HG03565 (cell line): ENCODE results near the gene XXYLT1.
A peak's percentile ranks its signal among the peaks of the same experiment; 100 is the strongest.
"Not testable (repeated sequence)": the region's sequence is repeated elsewhere in the genome, so short reads cannot be mapped to it uniquely, and the experiment has no call there.

Experiments used
- ATAC-seq: cut with Tn5 transposase; IDR thresholded peaks from one replicate; pipeline ENCODE4 v1.9.1; 2021; ENCODE audit warnings: mild to moderate bottlenecking, moderate library complexity; ENCODE audit not compliant: unreplicated experiment

XXYLT1 gene, protein sequence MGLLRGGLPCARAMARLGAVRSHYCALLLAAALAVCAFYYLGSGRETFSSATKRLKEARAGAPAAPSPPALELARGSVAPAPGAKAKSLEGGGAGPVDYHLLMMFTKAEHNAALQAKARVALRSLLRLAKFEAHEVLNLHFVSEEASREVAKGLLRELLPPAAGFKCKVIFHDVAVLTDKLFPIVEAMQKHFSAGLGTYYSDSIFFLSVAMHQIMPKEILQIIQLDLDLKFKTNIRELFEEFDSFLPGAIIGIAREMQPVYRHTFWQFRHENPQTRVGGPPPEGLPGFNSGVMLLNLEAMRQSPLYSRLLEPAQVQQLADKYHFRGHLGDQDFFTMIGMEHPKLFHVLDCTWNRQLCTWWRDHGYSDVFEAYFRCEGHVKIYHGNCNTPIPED

DNA sequence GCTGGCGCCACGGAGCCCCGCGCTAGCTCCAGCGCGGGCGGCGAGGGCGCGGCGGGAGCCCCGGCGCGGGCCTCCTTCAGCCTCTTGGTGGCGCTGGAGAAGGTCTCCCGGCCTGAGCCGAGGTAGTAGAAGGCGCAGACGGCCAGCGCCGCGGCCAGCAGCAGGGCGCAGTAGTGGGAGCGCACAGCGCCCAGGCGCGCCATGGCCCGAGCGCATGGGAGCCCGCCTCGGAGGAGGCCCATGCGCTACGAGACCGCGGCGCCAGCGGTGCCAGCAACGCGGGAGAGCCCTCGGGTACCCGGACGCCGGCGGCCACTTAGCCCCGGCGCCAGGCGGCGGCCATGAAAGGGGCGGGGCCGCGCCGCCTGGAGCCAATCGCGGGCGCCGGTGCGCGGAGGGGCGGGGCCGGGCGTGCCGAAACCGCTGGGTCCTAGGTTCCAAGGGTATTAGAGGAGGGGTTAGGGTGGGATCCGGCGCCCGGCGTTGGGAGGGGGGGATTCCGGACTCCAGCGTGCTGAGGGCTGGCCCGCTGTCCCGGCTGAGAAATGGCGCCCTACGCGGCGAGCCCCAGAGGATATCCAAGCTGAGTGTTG, at the start of gene XXYLT1:
Gene XXYLT1 (minus strand): TSS at position 343 of the 593 bp plus-strand sequence. CDS start 101 bp downstream, at position 242.
- peak; percentile 64 for ATAC-seq

DNA sequence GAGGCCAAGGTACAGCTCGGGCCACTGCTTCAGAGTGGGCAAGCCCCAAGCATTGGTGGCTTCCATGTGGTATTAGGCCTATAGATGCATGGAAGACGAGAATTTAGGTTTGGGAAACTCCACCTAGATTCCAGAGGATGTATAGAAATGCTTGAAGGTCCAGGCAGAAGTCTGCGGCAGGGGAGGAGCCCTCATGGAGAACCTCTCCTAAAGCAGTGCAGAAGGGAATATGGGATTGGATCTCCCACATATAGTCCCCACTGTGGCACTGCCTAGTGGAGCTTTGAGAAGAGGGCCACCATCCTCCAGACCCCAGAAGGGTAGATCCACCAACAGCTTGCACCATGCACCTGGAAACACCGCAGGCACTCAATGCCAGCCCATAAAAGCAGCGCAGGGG, 48.1 kb upstream of the XXYLT1 start:
- ATAC-seq, result no peak

DNA sequence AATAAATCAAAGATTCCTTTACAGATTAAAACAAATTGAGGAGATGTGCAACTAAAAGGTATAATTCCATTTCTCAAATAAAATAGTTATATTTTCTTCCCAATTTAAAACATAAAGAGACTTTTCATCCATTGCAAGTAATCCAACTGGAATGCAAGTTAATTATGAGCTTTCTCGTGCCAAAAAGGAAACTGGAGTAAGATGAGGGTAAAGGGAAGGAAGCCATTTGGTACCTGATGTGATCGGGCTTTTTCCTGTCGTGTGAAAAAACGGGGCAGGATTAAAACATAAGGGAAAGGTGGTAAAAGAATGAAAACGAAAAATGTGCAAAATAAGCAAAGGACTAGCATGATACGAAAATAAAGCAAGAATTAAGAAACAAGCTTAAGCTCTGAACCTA, 41.8 kb upstream of the XXYLT1 start:
- no peak for ATAC-seq

DNA sequence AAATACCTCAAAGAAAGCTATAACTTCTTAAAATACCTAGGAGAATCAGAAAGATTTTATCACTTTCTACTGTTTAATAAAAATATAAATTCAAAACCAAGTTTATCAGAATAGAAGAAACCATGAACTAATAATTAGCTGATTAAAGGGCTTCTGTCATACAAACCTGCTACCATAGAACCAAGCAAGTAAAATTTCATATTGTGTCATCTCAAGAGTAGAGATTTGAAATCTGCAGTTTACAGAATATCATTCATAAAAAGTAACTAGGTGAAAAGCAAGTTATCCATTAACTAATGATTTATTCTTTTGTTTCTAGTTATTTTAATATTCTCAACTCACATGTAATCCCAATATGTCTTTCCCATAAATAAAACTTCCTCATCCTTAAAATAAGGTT, 36.8 kb upstream of the XXYLT1 start:
- ATAC-seq, result no peak

DNA sequence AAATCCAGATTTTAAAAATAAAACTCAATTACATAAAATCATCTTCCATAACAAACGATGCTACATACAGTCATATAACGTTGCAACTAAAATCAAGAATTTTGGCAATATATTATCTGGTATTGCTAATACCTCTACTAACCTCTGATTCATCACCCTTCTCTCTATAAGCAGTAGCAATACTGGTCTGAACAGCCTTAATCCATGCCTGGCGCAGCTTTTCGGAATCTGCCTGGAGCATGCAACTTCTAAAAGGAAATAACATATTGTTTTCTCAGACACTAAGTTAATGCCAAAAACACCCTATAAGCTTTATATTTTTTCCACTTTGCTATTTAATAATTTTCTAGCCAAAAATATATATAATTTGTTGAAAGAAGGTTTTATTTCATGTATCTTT, 35.4 kb upstream of the XXYLT1 start:
- ATAC-seq, result no peak

DNA sequence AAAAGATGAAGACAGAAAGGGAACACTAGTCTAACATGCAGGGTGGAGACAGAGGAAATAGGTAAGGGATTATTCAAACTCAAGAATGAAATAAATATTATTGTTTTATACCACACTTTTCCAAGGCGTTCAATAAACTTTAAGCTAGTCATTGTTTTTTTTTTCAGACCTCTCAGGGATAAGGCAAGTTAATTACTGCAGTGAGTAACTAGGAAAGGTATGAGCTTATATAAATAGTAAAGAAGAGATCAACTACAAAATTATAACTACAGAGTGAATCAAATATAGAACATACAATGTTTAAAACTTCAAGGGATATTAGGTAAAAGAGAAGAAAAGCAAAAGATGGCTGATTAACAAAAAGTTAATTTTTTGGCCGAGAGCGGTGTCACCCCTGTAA, 31.5 kb upstream of the XXYLT1 start:
- no peak for ATAC-seq

DNA sequence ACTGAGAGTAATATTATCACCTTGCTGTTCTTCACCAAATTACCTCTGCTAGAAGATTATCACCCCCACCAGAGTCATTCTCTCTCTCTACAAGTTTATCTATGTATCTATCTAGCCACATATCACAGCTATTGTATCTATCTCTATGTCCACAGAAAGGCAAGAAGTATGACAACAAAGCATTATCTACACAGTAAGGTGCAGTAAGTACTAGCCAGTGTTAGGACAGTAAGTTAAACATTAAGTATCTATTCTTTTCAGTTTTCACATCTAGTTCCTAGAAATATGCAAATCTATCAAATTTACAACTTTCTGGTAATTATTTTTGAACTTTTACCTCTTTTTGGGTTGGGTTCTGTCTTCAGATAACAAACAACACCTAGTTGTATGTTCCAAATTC, 26.5 kb upstream of the XXYLT1 start:
- no peak for ATAC-seq

DNA sequence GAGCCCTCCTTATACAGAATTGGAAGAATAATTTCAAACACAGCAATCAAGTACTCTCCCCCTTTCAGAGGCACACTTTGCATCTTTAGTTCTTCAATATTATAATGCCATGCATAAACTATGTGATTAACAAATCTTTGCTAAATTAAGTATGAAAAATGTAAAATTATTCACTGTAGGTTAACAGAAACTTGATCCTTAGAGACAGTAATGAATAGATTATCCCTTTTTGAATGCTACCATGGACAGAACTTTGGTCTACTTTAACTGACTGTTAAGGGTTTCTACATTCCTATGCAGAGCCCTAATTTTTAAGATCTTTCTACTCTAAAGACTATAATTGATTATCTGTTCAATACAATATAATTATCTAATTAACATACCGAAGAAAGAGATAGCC, 25.7 kb upstream of the XXYLT1 start:
- no peak for ATAC-seq

DNA sequence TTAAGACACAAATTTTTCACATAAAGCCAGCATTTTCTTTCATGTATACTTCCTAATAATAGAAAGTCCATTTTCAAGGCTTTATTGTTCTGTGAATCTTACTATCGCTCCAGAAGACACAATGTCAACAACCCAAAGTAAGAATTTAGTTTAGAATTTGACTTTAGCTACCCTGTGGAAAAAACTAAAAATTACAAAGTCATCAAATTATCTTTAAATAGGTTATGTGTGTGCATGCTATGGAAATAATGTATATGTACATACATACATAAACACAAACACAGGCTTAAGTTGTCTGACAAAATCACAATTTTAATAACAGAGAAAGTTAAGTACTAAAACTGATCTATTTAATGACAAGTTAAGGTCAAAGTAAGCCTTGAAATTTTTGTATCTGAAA, 20.2 kb upstream of the XXYLT1 start:
- no peak for ATAC-seq

DNA sequence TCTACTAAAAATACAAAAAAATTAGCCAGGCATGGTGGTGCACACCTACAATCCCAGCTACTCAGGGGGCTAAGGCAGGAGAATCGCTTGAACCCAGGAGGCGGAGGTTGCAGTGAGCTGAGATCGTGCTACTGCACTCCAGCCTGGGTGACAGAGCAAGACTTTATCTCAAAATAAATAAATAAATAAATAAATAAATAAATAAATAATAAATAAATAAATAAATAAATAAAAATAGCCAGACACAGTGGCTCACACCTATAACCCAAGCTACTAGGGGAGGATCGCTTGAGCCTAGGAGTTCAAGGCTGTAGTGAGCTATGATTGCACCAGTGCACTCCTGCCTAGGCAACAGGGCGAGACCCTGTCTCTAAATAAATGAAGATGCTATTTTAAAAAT, 19.7 kb upstream of the XXYLT1 start:
- ATAC-seq, result not testable (repeated sequence)

DNA sequence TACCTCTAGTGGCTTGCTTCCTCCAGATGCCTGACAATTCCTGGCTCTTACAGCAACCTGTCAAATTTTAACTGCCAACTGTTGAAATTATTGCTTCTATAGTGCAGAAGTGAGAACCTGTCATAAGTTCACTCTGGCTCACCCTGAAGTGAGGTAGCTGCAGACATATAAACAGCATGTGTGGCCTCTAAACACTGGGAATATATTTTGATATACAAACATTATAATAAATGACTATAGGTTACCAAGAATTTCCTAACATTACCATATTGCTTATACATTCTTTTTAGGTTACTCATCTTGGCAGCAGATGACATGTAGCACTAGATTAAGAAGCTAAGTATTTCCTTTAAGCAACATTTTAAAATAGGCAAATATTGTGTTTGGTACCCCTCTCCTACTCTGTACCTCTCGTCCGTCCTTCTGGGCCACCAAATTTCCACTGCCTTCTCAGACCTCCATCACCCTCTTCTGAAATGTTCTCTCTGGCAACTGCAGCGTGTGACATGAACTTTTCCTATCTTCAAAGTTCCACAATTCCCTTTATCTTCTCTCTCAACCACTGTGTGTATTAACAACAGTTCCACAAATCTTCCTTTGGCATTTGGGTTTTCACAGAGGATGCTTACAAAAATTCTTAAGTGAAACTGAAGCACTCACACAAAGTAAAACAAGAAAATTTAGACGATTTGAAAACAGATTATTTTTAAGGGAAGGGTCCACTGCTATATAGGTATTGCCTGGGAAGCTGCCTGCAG, 15.3 kb upstream of the XXYLT1 start:
- no peak for ATAC-seq

DNA sequence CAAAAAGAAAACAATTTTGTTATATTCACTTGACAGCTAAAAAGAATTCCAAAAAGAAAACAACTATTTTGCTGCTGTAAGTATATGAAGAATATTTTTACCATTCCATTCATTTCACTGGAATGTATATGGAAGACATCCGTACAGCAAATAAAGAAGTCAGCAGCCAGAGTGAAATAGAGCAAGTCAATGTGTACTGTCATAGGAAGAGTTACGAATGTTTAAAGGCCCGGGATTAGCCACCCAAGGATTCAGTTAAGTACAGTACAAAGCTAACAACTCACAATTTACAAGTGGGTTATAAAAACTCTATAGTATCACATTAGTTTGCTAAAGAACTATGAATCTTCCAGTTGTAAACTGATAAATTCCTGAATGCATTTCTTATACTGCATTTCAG, 14.4 kb upstream of the XXYLT1 start:
- ATAC-seq, result no peak

DNA sequence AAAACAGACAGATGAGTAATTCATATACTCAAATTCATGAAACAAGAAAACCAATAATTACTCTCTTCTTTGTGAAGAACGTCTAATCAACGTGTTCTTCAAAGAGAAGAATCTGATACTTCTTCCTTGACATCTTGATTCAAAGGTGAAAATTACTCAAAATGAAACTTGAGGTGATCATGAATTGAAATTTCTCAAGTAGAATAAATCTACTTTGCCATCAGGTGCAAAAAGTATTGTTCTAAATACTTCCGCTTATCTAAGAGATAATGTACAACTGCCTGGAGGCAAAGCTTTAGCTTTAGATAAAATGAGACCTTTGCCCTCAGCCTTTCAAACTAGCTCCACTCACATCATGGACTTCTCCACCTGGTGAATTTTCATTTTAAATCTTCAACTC, 13.9 kb upstream of the XXYLT1 start:
- ATAC-seq, result no peak

DNA sequence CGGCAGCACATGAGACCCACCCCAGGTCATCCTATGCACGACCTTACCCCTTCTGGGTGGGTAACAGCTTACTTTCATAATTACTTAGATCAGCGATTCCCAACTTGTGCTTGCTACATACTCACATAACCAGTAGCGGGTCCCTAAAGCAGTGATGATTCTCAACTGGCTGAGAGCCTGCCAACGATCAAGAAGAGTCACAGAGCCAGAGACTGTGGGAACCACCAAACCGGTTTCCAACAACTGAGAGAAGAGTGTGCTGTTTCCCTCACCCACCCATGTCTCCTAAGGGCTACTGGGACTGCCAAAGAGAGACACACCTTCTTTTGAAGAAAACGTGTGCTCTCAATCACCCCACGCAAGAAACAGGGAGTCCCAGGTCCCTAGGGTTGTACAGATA, 12.0 kb upstream of the XXYLT1 start:
- no peak for ATAC-seq

DNA sequence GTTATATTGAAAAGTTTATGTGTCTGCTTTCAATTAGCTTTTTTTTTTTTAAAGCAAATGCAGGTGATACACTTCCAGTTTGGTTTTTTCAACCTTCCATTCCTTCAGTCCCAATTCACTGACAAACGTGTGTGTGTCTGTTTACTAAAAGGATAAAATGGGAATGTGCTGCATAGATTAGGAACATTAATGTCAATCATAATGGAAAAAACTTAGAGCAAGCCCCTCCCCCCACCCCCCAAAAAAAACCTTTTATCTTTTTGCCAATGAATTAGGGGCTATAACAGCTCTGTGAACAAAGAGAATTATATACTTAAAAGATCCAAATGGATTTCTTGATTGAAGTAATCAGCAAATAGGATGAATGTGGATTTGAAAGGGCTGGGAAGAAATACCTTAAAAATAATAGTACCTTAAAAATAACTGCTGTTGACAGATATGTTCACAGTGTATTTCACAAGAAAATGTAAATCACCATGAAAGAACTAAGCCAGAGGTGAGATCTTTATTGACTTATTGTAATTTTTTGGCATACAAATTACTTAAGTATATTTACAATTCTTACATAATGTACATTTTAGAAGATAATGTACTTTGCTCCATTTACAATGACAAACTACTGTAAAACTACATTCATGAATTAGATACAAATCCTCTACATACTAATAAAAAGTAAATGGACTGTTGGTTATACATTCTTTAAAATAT, 3.5 kb upstream of the XXYLT1 start:
- no peak for ATAC-seq

DNA sequence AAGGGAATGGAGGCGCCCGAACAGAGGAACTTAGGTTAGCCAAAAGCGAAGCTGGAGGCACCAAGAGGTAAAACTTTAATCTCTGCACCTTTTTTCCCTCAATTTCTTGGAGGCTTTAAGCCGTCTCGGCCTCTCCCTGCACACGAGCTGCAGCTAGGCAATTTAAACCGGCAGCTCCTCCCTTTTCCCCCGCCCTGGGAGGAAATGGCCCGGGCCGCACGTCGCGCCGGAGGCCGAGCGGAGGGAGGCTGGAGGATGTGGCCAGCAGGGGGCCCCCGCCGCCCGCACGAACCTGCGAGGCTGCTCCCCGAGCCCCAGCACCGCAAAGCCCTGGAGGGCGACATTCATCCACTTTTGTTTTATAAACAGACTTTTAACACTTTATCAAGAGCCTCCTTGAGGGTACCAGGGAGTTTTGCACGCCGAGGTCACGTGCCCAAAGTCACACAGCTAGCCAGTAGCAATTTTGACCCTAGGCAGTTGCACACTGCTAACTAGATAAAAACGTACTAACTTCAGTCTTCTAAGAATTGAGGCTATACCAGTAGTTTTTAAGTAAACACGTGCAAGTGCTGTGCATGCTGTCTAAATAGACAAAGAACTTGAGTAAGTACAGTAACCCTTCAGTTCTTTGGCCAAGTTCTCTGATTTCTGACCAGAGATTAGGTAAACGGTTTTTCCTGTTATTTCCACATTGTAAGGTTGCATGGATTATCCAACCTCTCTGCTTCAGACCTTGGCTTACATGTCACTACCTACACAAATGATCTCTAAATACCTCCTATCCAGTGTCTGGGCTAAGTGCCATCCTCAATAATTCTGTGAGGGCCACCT, 668 bp upstream of the XXYLT1 start:
- ATAC-seq, result peak; percentile 50

DNA sequence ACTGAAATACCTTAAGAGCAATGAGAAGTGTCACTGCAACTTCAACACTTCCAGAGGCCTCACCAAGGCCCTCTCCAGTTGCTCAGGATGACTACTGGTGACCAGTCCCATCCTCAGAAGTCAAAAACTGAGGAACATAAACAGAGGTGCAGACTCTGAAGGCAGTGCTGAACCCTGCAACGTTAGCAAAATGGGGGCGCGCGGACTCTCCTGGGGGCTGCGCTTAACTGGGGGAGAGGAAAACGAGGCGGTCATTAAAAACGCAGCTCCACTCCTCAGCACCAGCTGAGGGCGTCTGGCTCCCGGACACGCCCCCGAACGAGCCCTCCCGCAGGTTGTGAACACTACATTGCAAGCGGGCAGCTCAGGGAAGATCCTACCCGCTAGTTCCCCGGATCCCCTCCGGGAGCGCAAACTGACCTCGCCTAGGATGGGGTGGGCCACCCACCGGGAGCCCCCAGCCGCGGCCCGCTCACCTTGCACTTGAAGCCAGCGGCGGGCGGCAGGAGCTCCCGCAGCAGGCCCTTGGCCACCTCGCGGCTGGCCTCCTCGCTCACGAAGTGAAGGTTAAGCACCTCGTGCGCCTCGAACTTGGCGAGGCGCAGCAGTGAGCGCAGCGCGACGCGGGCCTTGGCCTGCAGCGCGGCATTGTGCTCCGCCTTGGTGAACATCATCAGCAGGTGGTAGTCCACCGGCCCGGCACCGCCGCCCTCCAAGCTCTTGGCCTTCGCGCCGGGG, 711 bp downstream of the XXYLT1 start:
- peak; percentile 8 for ATAC-seq

DNA sequence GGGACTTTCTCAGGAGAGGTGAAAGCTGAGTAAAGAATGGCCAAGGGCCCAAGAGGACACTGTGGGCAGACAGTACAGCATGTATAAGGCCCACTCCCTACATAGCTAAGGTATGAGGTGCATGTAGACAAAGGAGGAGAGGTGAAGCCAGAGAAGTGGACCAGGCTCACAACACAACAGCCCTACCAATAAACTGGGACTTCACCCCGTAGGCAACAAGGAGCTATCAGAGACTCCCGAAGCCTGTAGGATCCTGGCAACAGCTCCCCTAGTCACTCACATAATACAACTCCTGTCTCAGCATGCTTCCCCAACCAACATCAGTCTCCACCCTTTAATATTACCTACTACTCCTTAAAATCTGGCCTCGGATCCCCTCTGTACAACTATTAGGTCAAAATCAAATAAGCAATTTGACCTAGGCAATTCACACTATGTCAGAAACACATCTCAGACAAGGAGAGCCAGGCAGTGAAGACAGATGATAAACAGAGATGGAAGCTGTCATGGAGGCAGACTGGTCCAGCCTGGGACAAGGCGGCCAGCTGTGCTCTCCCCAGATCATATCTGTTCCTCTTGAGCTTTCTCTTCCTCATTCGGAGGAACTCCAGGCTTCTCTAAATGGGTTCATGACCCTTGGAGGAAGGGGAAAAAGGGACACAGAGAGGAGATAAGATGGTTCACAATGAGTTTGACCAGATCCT, 1.4 kb downstream of the XXYLT1 start:
- no peak for ATAC-seq
